Left lung (tissue), 10 donors: Measurements from ENCODE around the gene PRSS36. TPM values are rescaled to one million over a fixed set of nuclear protein-coding genes. Genes with fewer than 3 reads are reported as not detected.
A peak's percentile ranks its signal among the peaks of the same experiment; 100 is the strongest.
"Not testable (repeated sequence)": the region's sequence is repeated elsewhere in the genome, so short reads cannot be mapped to it uniquely, and the experiment has no call there.

Source experiments
- ATAC-seq: fragments of 200-7000 bp; cut with Tn5 transposase; one replicate; pipeline ENCODE4 v1.9.1; 2020; ENCODE audit warnings: moderate library complexity
- DNase-seq, 4 donors: peaks; one replicate each; pipeline ENCODE4 v3.0.0-alpha.2; 2013 to 2020
- H3K27ac ChIP-seq, 2 donors: fragments of 200-600 bp; sonication (generic) in 1 of 2; one replicate each; pipeline versions ENCODE4 v1.5.0 to v1.8.0; 2020 to 2021
- H3K27me3 ChIP-seq, 2 donors: fragments of 200-600 bp; sonication (generic) in 1 of 2; one replicate each; pipeline versions ENCODE4 v1.5.0 to v1.8.0; 2020 to 2021
- H3K36me3 ChIP-seq, 2 donors: fragments of 200-600 bp; sonication (generic) in 1 of 2; one replicate each; pipeline versions ENCODE4 v1.5.0 to v1.8.0; 2020 to 2021
- H3K4me1 ChIP-seq, 2 donors: fragments of 200-600 bp; one replicate each; pipeline ENCODE4 v1.8.0; 2021
- H3K4me3 ChIP-seq, 2 donors: fragments of 200-600 bp; sonication (generic) in 1 of 2; one replicate each; pipeline versions ENCODE4 v1.5.0 to v1.8.0; 2020 to 2021; ENCODE audit warnings: mild to moderate bottlenecking in 1 of 2
- H3K9me3 ChIP-seq, 2 donors: fragments of 200-600 bp; sonication (generic) in 1 of 2; one replicate each; pipeline versions ENCODE4 v1.5.0 to v1.8.0; 2020 to 2021
- CTCF ChIP-seq, 2 donors: fragments of 200-600 bp; sonication (generic) in 1 of 2; IDR thresholded peaks; one replicate each; pipeline versions ENCODE4 v1.5.0 to v1.8.0; 2021; ENCODE audit warnings: antibody characterized with exemption in 2 of 2
- intact Hi-C, 2 donors: fragments of 100-400 bp; cut with DNase I; formaldehyde crosslinking; loops; one replicate each; pipeline versions ENCODE4 v1.11.2 to v1.14.2; 2022
- polyA plus RNA-seq, 6 donors: library from polyadenylated mRNA; unstranded; fragments of 120-200 nt; gene quantifications; one replicate each; pipeline ENCODE4 v1.2.1, GENCODE V29; 2013; ENCODE audit not compliant: insufficient read length in 6 of 6
- total RNA-seq, 2 donors: library from RNA; stranded (reverse); fragmentation: NEBNext Ultra II Directional; extraction: Animal tissue kit (Norgen Biotek cat#: 25700); gene quantifications; one replicate each; pipeline ENCODE4 v1.2.1, GENCODE V29; 2021
- donor health status: DM: no; HTN: yes; CAD: no.
- donor health status: DM: no; HTN: no; CAD: no.

The PRSS36 gene
- total and polyA plus RNA-seq, 8 donors = 0.70 to 5.8 (median 2.1) TPM

DNA sequence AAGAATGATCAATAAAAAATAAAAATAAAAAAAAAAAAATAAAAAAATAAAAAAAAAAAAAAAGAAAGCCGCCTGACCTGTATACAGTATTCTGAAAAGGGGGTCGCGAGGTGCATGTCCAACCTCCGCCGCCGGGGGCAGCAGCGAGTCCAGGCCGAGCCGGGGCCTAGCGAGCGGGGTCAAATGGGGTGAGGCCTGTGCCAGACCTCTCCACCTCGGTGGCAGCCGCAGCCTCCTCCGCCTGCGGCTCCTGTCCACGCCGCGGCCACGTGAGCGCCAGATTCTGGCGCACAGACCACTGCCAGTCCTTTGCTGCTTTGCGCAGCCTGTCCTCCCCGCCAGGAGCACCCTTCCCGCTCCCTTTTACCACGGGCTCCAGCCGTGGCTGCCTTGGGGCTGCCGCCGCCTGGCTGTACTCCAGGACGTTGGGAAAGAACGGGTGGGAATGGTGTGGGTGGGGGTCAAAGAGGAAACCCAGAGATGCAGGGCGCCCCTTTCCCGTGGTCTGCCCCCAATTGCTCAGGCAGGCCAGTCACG lies 44.1 kb downstream of the PRSS36 start:
- Histone ChIP-seq H3K36me3 (peaks cover 0 to 14% of the 10 kb centered on the region in 2 donors), H3K27ac (peak overlapping the region in 1 of 2 donors; percentile 62), H3K4me1 (peaks cover 14 to 29% of the 10 kb centered on the region in 2 donors), H3K4me3 (peak overlapping the region in 1 of 2 donors; percentile 13), H3K27me3 (no peaks in the 10 kb centered on the region), H3K9me3 (no peaks in the 10 kb centered on the region)
- TF ChIP-seq CTCF (IDR thresholded peaks at IDR 0.05) = peak; percentile 79 to 81
- intact Hi-C loops = no loop called here
- peak in 3 of 4 donors; percentile 72 to 97 (median 87) for DNase-seq
- ATAC-seq = peak; percentile 93

DNA sequence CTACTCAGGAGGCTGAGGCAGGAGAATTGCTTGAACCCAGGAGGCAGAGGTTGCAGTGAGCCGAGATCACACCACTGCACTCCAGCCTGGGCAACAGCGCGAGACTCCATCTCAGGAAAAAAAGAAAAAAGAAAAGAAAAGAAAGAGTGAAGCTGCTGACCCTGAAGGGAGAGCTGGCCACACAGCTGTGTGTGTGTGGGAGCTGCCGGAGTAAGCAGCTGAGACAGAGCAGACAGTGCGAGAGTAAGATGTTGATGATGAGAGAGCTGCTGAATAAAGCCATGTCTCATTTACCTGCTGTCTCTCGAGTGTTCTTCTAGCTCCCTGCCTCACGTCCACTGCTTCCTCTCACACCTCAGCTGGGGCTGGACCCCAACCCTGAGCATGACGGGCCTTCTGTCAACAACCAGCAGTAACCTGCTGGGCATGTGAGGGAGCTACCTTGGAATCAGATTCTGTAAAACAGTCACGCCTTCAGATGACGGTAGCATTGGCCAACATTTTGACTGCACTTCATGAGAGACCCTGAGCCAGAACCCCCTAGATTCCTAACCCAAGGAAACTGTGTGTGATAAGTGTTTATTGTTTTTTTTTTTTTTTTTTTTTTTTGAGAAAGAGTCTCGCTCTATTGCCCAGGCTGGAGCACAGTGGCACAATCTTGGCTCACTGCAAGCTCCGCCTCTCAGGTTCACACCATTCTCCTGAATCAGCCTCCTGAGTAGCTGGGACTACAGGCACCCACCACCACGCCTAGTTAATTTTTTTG lies 48.8 kb downstream of the PRSS36 start:
- H3K27ac ChIP-seq, DNase-seq, ATAC-seq, H3K27me3 ChIP-seq, H3K36me3 ChIP-seq, intact Hi-C loops, H3K9me3 ChIP-seq, H3K4me3 ChIP-seq, H3K4me1 ChIP-seq: not testable (repeated sequence)

GRCh38 chr16:31099860-31100638 lies 49.8 kb downstream of the PRSS36 start:
- DNase-seq (no peak), ATAC-seq (no peak)
- no peak for TF ChIP-seq CTCF (IDR thresholded peaks at IDR 0.05)
- H3K36me3 ChIP-seq = no peaks in the 10 kb centered on the region
- H3K27ac ChIP-seq = no peak overlapping the region
- H3K9me3 ChIP-seq = no peaks in the 10 kb centered on the region
- no peaks in the 10 kb centered on the region for H3K27me3 ChIP-seq
- H3K4me3 ChIP-seq = no peak overlapping the region
- intact Hi-C loops = no loop called here
- H3K4me1 ChIP-seq = peaks cover 0 to 11% of the 10 kb centered on the region in 2 donors

- ATAC-seq (peak; percentile 97), DNase-seq (peak; percentile 82 to 97 (median 94))
- Histone ChIP-seq H3K9me3 (no peaks in the 10 kb centered on the region), H3K4me1 (peaks cover 0 to 27% of the 10 kb centered on the region in 2 donors), H3K27me3 (no peaks in the 10 kb centered on the region), H3K27ac (peak within 1 kb of the TSS; percentile 77 to 87), H3K36me3 (peaks cover 0 to 20% of the 10 kb centered on the region in 2 donors), H3K4me3 (peak within 1 kb of the TSS; percentile 74 to 86)
- intact Hi-C loops = no loop called here
- TF ChIP-seq CTCF (IDR thresholded peaks at IDR 0.05) = peak in 1 of 2 donors; percentile 34
Measured at GRCh38 chr16:31094424-31095120, 55.3 kb downstream of the PRSS36 start, which contains the start of gene VKORC1. VKORC1 (minus strand) TSS chr16:31094797; CDS start chr16:31094729, 68 bp downstream.

- DNase-seq = no peak
- intact Hi-C loops = no loop called here
- Histone ChIP-seq H3K36me3 (peaks cover 0 to 24% of the 10 kb centered on the region in 2 donors), H3K27me3 (no peaks in the 10 kb centered on the region), H3K27ac (peak overlapping the region; percentile 77 to 87), H3K4me1 (peaks cover 0 to 27% of the 10 kb centered on the region in 2 donors), H3K4me3 (peak overlapping the region; percentile 74 to 86), H3K9me3 (no peaks in the 10 kb centered on the region)
- no peak for TF ChIP-seq CTCF (IDR thresholded peaks at IDR 0.05)
- peak; percentile 23 for ATAC-seq
Measured at GRCh38 chr16:31094088-31094423, 55.8 kb downstream of the PRSS36 start.
